OCI-LY1 (cell line): Measurements from ENCODE around the gene RASL10B.

Experiments
- H2AFZ ChIP-seq: fragments of 200-600 bp; sonication (generic), shearing (Covaris generic); 2 replicates; pipeline ENCODE4 v1.6.0; 2014; ENCODE audit warnings: antibody characterized with exemption, mild to moderate bottlenecking, low read length
- H3F3A ChIP-seq: fragments of 200-600 bp; sonication (generic), shearing (Covaris generic); 2 replicates; pipeline ENCODE4 v1.6.0; 2014; ENCODE audit warnings: mild to moderate bottlenecking, antibody characterized with exemption, low read length, moderate library complexity; ENCODE audit not compliant: insufficient read depth
- H3K27ac ChIP-seq: fragments of 200-600 bp; sonication (generic); 2 replicates; pipeline ENCODE4 v1.5.1; 2014; ENCODE audit warnings: low read length, mixed run types, mild to moderate bottlenecking, low read depth; ENCODE audit not compliant: poor library complexity, severe bottlenecking
- H3K27me3 ChIP-seq: fragments of 200-600 bp; sonication (generic); 2 replicates; pipeline ENCODE4 v1.6.0; 2014; ENCODE audit warnings: antibody characterized with exemption, mild to moderate bottlenecking, low read length, moderate library complexity; ENCODE audit not compliant: insufficient read depth
- H3K36me3 ChIP-seq: fragments of 200-600 bp; sonication (generic); 2 replicates; pipeline ENCODE4 v1.6.1; 2014; ENCODE audit warnings: mild to moderate bottlenecking, antibody characterized with exemption, low read length, moderate library complexity, mixed read lengths; ENCODE audit not compliant: insufficient read depth
- H3K4me1 ChIP-seq: fragments of 200-600 bp; sonication (generic); 2 replicates; pipeline ENCODE4 v1.5.1; 2014; ENCODE audit warnings: mild to moderate bottlenecking, low read length, moderate library complexity; ENCODE audit not compliant: insufficient read depth, severe bottlenecking
- H3K4me2 ChIP-seq: fragments of 200-600 bp; sonication (generic), shearing (Covaris generic); 2 replicates; pipeline ENCODE4 v1.6.1; 2014; ENCODE audit warnings: low read length
- H3K4me3 ChIP-seq: fragments of 200-600 bp; sonication (generic); 2 replicates; pipeline ENCODE4 v1.5.1; 2014; ENCODE audit warnings: low read length, low read depth, mild to moderate bottlenecking, mixed read lengths; ENCODE audit not compliant: poor library complexity, severe bottlenecking
- H3K79me2 ChIP-seq: fragments of 200-600 bp; shearing (Covaris generic); 2 replicates; pipeline ENCODE4 v1.6.1; 2016; ENCODE audit warnings: mixed run types, low read length, mixed read lengths; ENCODE audit not compliant: insufficient read depth
- H3K9ac ChIP-seq: fragments of 200-600 bp; sonication (generic), shearing (Covaris generic); 2 replicates; pipeline ENCODE4 v1.6.1; 2014; ENCODE audit warnings: mild to moderate bottlenecking, low read length, mixed read lengths
- H3K9me2 ChIP-seq: fragments of 200-600 bp; sonication (generic), shearing (Covaris generic); 2 replicates; pipeline ENCODE4 v1.6.1; 2014; ENCODE audit warnings: low read depth, mild to moderate bottlenecking, low read length, mixed read lengths
- H3K9me3 ChIP-seq: fragments of 200-600 bp; shearing (Covaris generic); 2 replicates; pipeline ENCODE4 v1.6.1; 2014; ENCODE audit warnings: low read length, mixed read lengths
- H4K20me1 ChIP-seq: fragments of 200-600 bp; sonication (generic), shearing (Covaris generic); 2 replicates; pipeline ENCODE4 v1.6.0; 2016; ENCODE audit warnings: mild to moderate bottlenecking, low read length; ENCODE audit not compliant: insufficient read depth
- CTCF ChIP-seq: fragments of 200-600 bp; sonication (generic), shearing (Covaris generic); IDR thresholded peaks from 2 replicates; pipeline ENCODE4 v1.5.1; 2017; ENCODE audit warnings: mild to moderate bottlenecking, antibody characterized with exemption, low read length, moderate library complexity, mixed read lengths
- EZH2 ChIP-seq: fragments of 200-600 bp; sonication (generic), shearing (Covaris generic); IDR thresholded peaks from 2 replicates; pipeline ENCODE4 v1.8.0; 2017; ENCODE audit warnings: borderline replicate concordance, mixed run types, mild to moderate bottlenecking, antibody characterized with exemption, low read length, moderate library complexity, mixed read lengths

Gene RASL10B

GRCh38 chr17:35736236-35736635 lies 4.8 kb downstream of the RASL10B start:
- no peak for TF ChIP-seq EZH2
- TF ChIP-seq CTCF = no peak
- Histone ChIP-seq H3K9ac (no peak overlapping the region), H3F3A (no peaks in the 10 kb centered on the region), H2AFZ (no peak overlapping the region), H3K9me3 (no peaks in the 10 kb centered on the region), H3K9me2 (no peaks in the 10 kb centered on the region), H3K27ac (no peak overlapping the region), H3K79me2 (no peaks in the 10 kb centered on the region), H3K36me3 (no peaks in the 10 kb centered on the region), H3K4me3 (no peak overlapping the region), H4K20me1 (no peaks in the 10 kb centered on the region), H3K4me1 (no peaks in the 10 kb centered on the region), H3K27me3 (no peaks in the 10 kb centered on the region; the same call in none of the 2 replicates), H3K4me2 (no peak overlapping the region)

DNA sequence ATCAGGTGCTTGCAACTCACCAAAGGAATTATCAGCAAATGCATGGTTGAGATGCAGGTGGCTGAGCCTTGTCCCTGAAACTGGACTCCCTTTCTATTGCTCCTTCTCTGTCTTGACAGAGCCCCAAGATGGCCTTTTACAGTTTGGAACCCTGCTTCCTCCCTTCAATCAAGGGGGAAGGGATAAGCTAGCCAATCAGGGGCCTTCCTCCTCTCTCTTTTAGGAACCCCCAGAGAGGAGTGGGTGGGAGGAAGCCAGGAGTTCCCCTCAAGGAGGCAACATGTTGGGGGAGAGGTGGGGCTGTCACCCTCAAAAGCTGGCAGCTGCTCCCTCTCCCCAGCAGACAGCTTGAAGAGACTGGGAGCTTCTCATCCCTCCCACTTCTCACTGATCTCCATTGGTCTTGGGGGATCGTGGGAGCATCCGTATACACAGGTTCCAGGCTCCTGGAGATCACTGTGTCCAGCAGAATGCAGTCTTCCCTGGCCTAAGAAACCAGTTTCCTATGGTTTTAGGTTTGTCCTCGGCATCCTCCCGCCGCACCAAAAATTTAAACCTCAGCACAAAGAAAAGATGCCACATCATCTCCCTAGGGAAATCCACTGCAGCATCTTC lies 7.2 kb downstream of the RASL10B start:
- H3K4me2 ChIP-seq = no peak overlapping the region
- no peaks in the 10 kb centered on the region for H3K36me3 ChIP-seq
- no peaks in the 10 kb centered on the region for H3K9me2 ChIP-seq
- H3F3A ChIP-seq = no peaks in the 10 kb centered on the region
- no peaks in the 10 kb centered on the region for H3K4me1 ChIP-seq
- no peaks in the 10 kb centered on the region for H4K20me1 ChIP-seq
- no peak for TF ChIP-seq EZH2
- TF ChIP-seq CTCF = no peak
- no peak overlapping the region for H2AFZ ChIP-seq
- no peak overlapping the region for H3K27ac ChIP-seq
- no peaks in the 10 kb centered on the region for H3K9me3 ChIP-seq
- H3K27me3 ChIP-seq = no peaks in the 10 kb centered on the region; the same call in 1 of the 2 replicates
- no peaks in the 10 kb centered on the region for H3K79me2 ChIP-seq
- no peak overlapping the region for H3K4me3 ChIP-seq
- no peak overlapping the region for H3K9ac ChIP-seq

DNA sequence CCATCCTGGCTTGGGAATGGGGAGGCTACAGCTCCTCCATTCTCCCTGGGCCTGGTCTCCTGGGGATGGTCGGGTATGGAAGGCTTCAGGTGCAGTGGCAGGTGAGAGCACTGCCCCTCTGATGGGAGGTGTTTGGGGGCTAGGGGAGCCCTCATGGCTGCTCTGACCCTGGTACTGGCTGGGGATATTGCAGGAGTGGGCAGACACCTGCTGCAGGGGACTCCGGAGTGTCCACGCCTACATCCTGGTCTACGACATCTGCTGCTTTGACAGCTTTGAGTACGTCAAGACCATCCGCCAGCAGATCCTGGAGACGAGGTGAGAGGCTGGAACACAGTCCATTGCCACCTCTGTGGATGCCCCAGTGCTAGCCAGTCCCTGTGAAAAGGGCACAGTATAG lies 8.8 kb downstream of the RASL10B start:
- Histone ChIP-seq H2AFZ (no peak overlapping the region), H4K20me1 (no peaks in the 10 kb centered on the region), H3K79me2 (no peaks in the 10 kb centered on the region), H3K4me3 (no peak overlapping the region), H3K4me1 (no peaks in the 10 kb centered on the region), H3K9ac (no peak overlapping the region), H3F3A (no peaks in the 10 kb centered on the region), H3K9me3 (no peaks in the 10 kb centered on the region), H3K36me3 (no peaks in the 10 kb centered on the region), H3K27me3 (no peaks in the 10 kb centered on the region), H3K9me2 (no peaks in the 10 kb centered on the region), H3K4me2 (no peak overlapping the region), H3K27ac (no peak overlapping the region)
- no peak for TF ChIP-seq CTCF
- TF ChIP-seq EZH2 = no peak
